AML-193 (cell line): ENCODE results near the gene PRR7.
A peak's percentile ranks its signal among the peaks of the same experiment; 100 is the strongest.

Source experiments
- DNase-seq, 2 experiments: peaks; one replicate each; lab custom pipeline; 2025; lab: John Stamatoyannopoulos, UW

The PRR7 gene

DNA sequence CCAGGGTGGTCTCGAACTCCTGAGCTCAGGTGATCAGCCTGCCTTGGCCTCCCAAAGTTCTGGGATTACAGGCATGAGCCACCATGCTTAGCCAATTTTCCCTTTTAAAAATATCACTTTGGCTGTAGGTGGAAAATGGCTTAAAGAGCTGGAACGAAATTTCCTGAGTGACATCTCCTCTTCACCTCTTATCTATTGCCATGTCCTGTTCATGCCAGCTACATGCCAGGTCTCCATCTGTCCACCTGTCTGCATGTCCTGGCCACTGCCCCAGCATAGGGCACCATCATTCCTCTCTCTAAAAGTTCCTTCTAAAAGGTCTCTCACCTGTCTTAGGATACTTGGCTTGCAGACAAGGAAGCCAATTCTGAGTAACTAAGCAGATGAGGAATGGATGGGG lies 22.9 kb upstream of the PRR7 start:
- DNase-seq = no peak

DNA sequence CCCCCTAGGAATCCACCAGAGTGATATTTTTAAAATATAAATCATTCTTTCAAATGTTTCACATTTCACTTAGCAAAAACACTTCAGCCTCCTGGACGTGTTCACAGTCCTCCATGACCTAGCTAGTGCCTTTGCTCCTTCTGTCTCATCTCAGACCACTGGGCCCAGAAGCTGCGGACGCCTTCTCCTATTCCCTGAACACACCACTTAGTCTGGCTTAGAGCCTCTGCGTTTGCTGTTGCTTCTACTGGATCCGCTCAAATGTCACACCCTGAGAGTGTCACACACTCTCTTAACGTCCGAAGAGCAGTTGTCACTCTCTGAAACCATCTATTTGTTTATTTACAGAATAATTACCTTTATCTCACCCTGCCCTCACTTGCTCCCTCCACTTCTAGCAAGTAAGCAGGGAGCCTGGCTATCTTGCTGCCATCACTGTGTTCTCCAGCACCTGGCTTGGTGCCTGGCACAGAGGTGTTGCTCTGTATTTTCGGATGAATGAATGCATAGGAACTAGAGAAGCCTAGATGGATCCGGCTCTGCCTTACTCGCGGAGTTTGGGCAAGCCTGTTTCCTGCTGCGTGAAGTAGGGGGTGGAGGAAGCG lies 21.3 kb upstream of the PRR7 start:
- no peak for DNase-seq

DNA sequence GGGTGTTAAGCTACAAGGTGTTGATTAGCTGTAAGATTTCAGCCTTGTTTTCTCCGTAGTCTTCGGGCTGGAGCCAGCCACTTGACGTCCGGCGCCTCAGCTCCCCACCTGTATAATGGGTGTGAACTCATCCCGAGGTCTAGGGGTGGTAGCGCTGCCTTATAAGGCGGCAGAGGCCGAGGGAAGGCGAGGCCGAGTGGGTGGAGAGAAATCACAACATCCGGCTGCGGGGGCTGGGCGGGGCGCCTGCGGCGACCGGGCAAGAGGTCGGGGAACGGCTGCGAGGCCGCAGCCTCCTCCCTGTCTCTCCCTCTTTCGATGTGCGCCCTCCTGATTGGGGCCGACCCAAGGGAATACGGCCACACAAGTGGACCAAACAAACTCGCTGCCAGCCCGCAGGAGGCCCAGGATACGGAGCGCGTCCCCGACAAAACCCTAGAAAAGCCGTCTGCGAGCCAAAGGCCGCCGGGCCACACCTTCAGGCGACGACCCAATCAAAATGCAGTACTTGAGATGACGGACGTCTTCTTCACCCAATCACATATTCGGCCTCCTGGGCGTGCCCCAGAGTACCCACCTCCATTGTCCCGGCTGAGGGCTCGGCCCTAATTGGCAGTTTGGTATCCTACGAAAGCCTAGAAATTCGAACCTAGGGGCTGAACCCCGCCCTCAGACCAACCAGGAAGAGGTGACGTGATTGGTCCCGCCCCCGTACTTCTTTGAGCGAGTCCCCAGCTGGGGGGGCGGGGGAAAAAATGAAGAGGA lies 20.6 kb upstream of the PRR7 start:
- DNase-seq = peak; percentile 99

DNA sequence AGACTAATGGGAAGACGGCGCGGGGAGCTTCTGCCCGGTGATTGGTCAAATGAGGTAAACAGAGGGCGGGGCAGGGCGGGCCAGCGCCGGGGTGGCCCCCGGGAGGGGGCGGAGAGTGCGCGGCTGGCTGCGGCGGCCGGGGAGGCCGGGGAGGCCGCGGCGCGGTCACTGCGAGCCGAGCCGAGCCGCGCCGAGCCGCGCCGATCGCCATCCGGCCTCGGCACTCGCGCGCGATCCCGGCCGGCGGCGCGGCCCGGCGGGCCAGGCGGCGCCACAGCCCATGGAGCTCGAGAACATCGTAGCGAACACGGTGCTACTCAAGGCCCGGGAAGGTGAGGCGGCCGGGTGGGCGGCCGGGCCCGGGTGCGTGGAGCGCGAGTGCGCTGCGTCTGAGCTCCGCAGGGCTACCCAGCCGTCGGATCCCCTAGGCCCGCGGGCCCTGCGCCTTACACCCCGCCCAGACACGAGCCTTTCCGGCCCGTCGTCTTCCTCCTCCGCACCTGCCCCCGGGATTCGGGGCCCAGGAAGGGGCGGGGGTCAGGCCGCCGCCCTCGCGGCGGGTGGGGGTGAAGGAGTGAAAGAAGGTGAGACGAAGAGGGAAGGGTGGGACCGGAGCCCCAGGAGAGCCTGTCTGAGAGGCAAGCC lies 19.9 kb upstream of the PRR7 start, which contains the start of gene GRK6:
Gene GRK6, plus strand, starts transcription at position 111 of the 645 bp plus-strand sequence. Its CDS starts 170 bp downstream, at position 281.
- peak; percentile 22 to 40 for DNase-seq

DNA sequence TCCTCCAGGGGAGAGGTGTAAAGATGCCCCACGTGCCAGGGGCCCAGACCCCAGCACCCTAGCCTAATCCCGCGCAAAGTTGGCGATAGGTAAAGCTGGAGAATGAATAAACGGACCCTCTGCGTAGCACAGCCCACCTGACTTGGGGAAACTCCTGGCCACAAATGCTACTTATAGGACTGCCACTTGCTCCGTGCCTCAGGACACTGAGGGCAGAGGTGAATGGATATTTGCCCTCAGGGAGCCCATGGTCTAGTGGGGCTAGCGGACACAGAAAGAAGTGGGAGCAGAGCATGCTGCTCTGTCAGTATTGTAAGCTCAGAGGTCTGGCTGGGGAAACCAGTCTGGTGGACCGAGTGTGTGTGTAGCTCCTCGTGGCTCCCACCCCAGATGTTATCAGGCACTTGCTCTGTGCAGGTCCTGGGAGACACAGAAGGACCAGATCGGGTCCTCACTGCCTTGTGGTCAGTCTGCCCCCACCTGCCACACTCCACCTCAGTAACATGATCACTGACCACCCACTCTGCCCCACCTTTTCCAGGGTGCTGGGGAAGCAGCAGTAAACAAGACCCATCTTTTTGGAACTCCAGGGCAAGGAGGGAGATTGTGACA lies 19.3 kb upstream of the PRR7 start:
- no peak for DNase-seq

DNA sequence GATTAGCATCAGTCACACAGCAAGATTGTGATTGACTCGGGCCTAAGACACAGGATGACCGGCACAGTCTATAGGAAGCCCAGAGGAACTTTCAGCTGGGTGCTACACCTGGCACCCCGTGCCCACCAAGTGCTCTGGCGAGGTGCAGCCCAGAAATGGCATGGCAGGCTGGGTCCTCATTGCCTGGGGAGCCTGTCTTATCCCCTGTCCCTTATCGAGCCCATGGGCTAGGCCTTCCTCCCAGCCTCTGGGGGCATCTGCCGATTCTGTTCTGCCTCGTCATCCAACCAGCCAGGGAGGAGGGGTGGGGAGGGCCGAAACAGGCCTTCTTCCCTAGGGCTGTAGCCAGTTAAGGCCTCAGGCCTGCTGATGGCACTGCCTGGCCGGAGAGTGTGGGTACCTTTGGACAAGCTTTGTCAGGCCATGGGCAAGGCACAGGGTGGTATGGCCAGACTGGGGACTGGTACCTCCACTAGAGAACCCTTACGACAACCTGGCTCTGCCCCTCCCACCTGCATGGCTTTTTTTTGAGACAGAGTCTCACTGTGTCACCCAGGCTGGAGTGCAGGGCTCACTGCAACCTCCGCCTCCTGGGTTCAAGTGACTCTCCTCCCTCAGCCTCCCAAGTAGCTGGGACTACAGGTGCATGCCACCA lies 18.6 kb upstream of the PRR7 start:
- DNase-seq = peak; percentile 28 to 31

DNA sequence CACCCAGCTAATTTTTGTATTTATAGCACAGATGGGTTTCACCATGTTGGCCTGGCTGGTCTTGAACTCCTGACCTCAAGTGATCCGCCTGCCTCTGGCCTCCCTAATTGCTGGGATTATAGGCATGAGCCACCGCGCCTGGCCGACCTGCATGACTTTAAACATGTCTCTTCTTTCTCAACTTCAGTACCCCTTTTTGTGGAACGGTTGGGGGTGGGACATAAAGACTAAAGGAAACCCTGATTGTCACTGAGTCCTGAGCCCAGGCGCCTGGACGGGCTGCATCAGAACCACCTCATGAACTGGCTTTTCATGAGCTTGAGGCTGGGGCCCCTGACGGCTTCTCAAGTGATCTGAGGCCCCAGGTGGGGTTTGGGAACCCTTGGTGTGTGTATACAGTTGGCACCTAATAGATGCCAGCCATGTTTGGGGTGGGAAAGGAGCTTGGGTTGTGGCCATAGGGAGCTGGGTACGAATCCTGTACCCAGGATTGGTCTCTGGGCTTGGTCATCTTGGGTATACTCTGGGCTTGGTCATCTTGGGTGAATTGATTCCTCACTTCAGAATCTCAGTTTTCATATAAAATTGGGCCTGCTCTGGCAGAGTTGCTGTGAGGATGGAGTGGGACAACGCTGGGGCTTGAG lies 17.9 kb upstream of the PRR7 start:
- no peak for DNase-seq

DNA sequence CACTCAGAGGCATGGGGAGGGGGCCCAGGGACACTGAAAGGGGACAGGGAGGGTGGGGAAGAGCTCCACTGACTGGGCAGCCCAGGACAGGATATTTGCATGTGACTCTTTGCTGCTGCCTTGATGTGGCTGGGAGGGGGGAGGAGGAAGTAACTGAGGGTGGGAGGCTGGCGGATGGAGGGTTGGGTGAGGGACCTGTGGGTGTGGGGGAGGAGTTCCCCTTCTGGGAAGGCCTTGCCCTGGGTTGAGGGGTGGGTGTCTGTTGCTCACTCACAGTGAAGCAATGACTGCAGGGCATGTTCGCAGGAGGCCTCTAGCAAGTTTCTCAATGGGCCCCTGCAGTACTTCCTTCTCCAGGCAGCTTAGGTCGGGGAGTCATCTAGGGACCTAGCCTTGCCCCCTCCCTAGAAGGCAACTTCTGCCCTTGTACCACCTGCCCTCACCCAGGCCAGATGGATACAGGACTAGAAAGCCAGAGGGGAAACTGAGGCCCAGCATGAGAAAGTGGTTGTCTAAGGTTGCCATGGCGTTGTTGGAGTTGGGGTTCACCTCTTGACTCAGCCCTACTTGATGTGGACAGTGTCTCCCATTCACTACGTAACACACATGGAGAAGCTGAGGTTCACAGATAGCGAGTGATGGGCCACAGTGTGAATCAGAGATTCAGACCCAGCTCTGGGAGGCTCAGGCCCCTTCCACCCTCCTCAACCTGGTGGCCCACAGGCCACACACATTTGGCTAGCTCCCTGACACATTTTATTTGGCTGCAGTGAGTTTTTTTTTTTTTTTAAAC lies 17.2 kb upstream of the PRR7 start:
- DNase-seq = peak; percentile 97

DNA sequence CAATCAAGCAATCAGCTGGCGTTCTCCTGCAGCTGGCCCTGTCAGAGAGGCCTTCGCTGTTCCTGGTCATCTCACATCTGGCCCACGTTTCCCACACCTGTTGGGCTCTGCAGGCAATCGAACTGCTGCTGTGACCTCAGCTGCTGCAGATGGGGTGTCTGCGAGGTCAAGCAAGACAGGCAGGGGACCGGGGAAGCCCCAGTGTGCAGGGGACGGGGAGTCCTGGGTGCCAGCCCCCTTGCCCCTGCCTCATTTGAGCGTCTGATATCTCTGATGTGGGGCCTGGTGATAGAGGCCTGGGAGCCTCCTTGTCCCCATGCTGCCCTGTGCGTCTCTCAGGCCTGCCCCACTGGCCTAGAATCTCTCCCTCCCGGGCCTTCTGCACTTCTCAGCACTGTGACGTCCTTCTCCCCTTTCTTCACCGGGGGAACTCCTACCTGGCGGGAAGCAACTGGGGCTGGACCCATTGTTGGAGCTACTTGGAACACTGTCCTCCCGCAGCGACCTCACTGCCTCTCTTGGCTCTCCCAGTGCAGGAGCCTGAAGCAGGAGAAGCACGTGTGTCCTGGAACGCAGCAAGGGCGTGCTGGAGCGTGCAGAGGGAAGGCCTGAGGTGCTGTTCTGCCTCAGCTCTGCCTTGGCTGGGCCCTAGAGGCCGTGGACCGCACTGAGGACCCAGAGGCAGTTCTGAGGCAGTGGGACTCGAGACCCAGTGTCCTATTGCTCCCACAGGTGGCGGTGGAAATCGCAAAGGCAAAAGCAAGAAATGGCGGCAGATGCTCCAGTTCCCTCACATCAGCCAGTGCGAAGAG lies 16.3 kb upstream of the PRR7 start:
- no peak for DNase-seq

DNA sequence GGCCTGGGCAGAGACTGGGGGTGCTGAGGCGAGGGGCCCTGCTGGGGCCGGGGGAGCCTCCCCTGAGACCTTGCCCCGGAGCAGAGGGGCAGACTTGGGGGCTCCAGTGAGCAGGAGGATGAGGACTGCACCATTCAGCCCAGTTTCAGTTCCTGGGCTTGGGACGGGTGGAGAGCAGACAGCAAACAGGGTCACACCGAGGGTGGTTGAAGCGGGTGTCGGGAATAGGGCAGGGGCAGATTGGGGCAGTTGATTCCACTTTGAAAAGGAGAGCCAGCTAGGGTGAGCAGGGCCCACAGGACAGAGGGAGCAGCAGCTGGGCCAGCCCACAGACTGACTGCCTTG lies 15.7 kb upstream of the PRR7 start:
- no peak for DNase-seq

DNA sequence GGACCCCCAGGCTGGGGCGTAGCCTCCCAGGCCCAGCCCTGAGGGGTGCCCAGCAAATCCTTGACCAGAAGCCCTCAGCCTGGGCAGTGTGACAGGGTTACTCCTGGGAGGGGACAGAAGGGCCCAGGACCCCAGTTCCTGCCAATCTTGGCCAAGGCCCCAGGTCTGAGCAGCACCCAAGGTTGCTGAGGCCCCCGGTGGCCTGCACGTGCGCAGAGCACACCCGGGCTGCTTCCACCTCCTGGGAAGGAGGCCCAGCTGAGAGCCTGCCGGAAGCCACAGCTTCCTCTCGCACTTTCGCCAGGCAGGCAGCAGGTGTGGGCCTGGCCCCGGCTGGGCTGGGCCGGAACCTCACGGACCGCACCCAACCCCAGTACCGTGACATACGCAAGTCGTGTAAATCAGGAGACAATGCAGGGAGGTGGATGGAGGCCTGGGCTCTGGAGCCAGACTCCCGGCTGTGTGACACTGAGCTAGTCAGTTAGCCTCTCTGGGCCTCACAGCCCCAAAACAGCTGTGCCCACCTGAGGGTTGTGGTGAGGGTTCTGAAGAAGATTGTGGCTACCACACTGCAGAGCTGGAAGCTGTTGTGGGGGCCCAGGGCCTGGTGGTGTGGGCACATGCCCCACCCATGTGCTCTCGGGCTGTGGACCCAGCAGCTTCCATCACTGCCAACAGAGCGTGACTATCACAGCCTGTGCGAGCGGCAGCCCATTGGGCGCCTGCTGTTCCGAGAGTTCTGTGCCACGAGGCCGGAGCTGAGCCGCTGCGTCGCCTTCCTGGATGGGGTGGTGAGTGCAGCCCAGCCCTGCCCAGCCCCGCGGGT lies 15.1 kb upstream of the PRR7 start:
- no peak for DNase-seq

DNA sequence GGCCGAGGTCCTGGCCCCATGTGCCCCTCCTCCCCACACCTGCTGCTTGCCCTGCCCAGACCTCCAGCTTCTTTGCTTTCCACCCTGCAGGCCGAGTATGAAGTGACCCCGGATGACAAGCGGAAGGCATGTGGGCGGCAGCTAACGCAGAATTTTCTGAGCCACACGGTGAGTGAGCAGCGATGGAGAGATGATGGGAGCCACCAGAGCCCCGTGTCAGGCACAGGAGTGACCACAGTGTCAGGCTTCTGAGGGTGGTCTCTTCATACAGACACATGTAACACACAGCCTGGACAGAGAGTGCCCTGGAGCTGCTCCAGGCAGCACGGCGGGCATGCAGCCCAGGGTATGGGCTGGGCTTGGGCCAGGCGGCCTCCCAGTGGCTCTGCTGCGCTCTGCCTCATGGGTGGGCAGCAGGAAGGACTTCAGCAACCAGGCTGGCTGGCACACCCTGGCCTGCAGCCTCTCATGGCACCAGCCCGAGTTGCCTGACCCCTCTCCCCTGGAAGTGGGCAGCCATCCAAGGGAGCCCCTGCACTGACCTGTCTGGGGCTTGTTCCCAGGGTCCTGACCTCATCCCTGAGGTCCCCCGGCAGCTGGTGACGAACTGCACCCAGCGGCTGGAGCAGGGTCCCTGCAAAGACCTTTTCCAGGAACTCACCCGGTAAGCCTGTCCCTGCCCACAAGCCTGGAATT lies 14.3 kb upstream of the PRR7 start:
- DNase-seq = no peak

DNA sequence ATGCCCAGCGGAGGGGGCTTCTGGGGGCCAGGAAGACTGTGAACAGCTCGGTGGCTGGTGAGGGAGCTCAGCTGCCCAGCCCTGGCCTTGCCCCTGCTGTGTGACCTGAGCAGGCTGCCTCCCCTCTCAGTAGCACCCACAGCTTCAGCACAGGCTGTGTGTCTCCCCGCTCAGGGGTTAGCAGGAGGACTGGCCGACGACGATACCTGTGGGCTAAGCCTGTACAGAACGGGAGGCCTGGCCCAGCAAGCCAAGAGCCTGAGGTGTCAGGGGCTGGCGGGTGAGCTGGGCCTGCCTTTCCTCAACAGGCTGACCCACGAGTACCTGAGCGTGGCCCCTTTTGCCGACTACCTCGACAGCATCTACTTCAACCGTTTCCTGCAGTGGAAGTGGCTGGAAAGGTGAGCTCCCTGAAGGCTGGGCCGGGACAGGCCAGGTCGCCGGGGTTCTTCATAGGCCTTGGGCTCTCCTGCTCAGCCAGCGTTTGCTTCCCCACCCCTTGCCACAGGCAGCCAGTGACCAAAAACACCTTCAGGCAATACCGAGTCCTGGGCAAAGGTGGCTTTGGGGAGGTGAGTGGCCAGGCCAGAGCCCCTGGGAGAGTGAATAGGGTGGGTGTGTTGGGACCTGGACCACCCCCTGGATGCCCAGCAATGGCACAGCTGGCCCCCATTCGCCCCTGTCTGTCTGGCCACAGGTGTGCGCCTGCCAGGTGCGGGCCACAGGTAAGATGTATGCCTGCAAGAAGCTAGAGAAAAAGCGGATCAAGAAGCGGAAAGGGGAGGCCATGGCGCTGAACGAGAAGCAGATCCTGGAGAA lies 13.6 kb upstream of the PRR7 start:
- no peak for DNase-seq

DNA sequence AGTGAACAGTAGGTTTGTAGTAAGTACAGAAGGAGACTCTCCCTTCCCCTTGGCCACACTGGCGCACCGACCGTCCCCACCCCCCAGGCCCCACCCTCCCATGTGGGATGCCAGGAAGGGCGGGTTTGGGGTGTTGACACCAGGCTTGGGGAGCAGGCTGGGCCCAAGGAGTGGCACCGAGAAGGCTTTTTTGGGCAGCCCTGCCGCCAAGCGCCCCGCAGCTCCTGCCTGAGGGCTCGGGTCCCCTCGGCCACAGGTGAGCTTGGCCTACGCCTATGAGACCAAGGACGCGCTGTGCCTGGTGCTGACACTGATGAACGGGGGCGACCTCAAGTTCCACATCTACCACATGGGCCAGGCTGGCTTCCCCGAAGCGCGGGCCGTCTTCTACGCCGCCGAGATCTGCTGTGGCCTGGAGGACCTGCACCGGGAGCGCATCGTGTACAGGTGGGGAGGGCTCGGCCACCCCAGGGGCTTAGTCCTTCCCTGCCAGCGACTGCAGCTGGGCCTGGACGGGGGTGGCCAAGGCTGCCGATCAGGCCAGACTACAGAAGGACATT lies 12.9 kb upstream of the PRR7 start:
- no peak for DNase-seq

DNA sequence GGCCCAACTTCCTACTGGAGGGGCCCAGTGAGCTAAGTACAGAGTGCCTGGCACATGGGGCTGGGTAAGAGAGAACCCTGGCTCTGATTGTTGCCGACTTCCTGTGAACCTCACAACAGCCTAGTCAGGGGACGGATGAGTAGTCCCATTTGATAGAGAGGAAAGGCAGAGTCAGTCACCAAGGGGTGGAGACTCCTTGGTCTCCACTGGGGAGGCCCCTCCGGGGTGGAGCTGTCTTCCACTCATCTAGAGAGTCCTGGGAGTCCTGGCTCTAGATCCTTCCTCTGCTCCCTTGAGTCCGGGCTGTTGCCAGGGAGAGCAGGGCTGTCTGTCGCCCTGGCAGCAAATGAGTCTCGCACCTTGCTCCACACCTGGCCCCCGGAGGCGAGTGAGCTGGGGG lies 12.2 kb upstream of the PRR7 start:
- DNase-seq = no peak

DNA sequence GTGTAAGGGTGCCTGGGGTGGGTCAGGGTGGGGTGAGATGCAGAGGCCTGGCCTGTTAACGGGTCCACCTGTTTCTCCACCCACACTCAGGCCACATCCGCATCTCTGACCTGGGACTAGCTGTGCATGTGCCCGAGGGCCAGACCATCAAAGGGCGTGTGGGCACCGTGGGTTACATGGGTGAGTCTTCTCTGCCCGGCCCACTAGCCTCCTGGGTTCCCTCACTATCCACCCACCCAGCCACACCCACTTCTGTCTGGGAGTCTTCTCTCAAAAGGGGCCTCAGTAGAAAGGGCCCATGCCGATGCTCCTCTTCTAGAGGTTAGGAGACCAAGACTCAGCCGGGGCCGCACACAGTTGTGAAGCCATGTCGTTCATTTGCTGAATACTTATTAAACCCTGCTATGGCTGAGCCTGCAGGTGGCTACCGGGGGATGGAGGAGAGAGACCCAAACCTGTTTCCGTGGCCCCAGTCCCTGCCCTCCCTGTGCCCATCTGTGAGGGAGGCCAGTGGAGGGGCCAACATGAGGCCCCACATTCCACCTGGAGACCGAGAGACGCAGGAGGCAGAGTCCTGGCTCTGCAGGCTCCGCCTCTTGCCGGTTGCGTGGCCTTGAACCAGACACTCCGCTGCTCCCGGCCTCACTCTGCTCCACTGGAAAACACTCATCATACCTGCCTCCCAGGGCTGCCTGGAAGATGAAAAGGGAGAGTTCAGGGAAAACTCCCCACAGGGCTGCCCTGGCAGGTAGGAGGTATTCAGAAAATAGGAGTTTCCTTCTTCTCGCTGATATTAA lies 11.5 kb upstream of the PRR7 start:
- DNase-seq = no peak
